Fibroblast of peridontal ligament (primary cell): ENCODE data around the gene HOXB8.

Source experiments
- DNase-seq: peaks from one replicate; pipeline ENCODE4 v3.0.0-alpha.2; 2010; ENCODE audit errors: extremely low read depth

The HOXB8 gene

GRCh38 chr17:48610282-48611211 is 4.5 kb downstream of the HOXB8 start, which contains the start of gene HOXB7:
Gene HOXB7 (minus strand): TSS chr17:48611017. CDS start chr17:48610918, 99 bp downstream.
- DNase-seq: no peak

DNA sequence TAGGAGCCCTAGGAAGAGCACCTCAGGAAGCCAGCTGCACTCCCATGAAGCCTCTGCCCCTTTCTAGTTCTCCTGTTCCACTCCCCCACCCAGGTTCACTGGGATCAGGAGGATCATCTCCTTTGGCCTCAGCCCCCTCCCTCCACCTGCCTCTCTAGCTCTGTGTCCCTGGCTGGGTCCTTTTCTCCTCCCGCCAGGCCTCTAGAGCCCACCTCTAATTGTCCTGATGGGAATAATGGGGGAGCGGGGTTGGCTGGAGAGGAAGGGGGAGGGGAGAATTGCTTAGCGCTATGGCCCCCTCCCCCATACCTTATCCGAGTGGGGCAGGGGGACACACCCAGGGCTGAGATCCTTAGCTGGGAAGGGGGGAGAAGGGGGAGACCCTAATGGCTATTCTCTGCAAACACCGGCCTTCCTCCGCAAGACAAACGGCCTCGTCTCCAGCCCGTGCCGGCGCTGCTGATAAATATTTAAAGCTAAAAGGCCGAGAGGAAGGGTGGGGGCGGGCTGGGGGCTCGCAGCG is 5.3 kb downstream of the HOXB8 start:
- no peak for DNase-seq

- DNase-seq: no peak
Observed at GRCh38 chr17:48609033-48609432, 6.1 kb downstream of the HOXB8 start.

DNA sequence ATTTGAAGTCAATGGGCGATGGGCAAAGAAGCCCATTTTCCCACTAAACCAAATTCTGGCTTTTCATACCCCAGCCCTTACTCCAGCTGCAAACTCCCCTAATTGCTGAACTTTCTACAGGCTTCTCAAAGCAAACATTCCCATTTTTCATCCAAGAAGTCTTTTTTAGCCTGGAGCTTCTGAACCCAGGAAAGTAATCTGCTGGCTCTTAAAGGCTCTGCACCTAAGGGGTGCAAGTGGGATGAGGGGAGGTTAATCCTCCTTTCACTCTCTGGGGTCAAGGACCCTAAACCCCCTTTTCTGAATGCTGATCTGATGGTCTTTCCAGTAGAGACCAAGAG is 6.6 kb downstream of the HOXB8 start:
- DNase-seq: no peak

- DNase-seq: no peak
Observed at GRCh38 chr17:48606892-48607614, 8.0 kb downstream of the HOXB8 start.

GRCh38 chr17:48605991-48606891 is 8.9 kb downstream of the HOXB8 start:
- DNase-seq: no peak

- DNase-seq: no peak
Observed at GRCh38 chr17:48605409-48605919, 9.6 kb downstream of the HOXB8 start.

GRCh38 chr17:48604770-48605329 is 10.2 kb downstream of the HOXB8 start, which contains the start of gene HOXB6:
Gene HOXB6 (minus strand): TSS chr17:48604986. CDS start chr17:48598150, 6,836 bp downstream.
- DNase-seq: no peak

GRCh38 chr17:48603959-48604769 is 10.9 kb downstream of the HOXB8 start:
- no peak for DNase-seq

DNA sequence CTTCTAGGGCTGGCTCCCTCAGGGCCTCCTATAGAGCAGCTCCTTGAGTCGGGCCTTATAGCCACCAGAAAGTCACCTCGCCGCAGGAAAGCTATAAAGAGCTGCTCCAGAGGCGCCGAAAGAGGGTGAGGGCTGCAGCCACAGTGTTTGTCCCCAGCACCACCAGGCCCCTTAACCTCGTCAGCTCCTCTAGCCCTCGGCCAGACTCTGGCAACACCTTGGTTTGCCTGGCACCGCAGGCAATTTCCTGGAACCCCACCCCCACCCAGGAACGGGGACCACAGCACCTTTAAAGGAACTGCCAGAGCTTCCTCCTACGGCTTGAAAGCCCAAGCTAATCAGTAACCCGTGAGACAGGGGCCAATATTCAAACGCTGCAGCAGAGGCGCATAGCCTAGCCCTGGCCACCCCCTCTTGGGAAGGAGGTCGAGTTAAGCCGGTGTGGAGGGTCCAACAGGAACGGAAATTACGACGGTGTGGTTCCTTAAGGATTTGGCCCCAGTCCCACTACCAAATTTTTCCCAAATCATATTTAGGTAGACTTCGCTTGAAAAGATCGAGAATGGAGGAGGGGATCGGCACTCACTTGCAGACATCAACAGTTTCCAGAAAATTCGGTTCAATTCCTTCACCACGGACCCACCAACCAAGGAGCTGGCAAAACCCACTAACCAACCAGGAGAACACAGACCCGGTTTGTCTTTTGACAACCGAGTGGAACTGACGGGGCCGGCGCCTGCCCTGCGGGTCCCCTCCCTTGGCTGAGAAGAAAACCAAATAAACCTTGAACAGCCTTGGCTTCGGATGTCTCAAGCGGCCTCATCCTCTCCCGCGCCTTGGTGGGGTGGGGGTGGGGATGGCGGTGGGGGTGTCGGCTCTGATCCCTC is 13.3 kb downstream of the HOXB8 start:
- no peak for DNase-seq

GRCh38 chr17:48601207-48601538 is 13.9 kb downstream of the HOXB8 start:
- no peak for DNase-seq

DNA sequence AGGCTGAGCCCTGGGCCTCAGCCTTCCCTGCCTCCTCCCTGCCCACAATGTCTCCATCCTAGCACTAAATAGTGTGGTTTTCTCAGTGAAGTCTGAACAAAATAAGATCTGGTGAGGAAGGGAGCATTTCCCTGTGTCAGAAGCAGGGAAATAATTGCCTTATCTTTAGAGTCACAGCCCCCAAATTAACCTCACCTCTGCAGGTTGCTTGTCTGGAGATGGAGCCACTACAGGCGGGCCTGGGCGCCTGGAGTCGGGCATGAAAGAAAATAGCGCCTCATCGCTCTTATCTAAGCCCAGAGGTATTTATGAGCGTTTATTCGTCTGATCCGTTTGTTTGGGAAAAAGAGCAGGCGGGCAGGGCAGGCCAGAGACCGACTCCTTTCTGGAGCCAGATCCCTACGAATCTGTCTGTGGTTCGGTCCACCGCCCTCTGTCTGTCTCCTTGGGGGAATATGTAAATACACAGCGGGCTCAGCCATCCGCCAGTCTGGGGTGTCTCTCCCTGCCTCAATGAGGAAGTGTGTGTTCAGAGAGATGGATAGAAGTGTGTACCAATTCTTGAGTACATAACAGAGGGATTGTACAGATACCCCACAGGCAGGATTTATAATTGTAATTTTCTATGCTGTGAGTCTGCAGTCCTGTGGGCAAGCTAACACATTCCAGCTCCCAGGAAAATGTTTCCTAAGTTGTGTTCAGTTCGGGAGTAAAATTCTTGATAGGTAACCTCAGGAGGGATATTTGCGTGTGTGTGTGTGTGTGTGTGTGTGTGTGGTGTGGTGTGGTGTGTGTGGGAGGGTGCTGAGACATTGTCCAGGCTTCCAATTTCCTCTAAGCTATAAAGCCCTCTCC is 14.6 kb downstream of the HOXB8 start:
- no peak for DNase-seq

GRCh38 chr17:48599354-48599753 is 15.7 kb downstream of the HOXB8 start:
- DNase-seq: no peak

- no peak for DNase-seq
Observed at GRCh38 chr17:48598736-48599135, 16.4 kb downstream of the HOXB8 start.

GRCh38 chr17:48597778-48598631 is 17.1 kb downstream of the HOXB8 start:
- DNase-seq: no peak

DNA sequence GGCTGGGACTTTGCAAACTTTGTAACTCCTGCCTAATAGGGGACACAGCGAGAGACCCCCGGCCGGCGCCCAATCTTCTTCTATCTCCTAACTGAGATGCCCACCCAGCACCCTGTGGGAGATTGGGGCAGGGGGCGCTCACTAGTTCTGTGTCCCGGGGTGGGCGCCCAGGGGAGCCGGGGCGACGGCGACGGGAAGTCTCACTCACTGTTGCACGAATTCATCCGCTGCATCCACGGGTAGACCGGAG is 17.6 kb downstream of the HOXB8 start:
- DNase-seq: no peak

DNA sequence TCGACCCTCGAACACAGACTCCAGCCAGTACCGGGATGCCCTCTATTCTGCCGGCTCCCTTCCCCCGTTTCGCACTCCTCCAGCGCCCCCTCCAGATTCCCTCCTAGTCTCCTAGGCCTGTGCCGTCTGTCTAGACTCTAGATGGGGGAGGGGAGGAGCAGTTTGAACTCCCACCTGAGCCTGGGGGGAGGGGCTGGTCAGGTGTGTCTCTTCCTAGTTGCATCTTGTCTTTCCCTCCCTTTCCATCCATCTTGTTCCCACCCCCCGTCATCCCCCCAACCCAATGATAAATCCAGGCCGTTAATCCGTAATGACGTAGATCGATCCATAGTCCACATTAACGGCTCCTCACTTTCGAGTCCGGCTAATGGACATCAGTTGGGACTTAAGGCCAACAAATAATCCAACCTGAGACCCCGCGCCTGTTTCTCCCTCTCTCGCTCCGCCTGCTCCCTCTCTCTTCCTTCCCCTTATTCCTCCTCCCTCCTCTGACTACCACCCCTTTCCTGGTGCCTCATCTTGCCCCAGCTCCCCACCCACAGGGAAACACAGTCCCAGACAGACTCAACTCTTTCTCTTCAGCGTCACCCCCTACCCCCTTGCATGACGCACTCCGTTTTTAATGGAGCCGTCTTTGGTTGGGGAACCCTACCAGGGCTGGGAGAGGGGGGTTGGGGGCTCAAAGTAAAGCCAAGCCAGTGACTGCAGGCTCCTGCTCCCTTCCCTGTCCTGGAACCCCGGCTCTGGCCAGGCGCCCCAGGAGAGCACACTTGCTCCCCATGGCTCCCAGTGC is 18.2 kb downstream of the HOXB8 start:
- DNase-seq: no peak
